Measurements from ENCODE around the gene CILP. TPM values are rescaled to one million over a fixed set of nuclear protein-coding genes. Genes with fewer than 3 reads are reported as not detected.

The CILP gene
- total and polyA plus RNA-seq, 2 experiments from 2014 or later, result 0.03 TPM; not detected in 1

DNA sequence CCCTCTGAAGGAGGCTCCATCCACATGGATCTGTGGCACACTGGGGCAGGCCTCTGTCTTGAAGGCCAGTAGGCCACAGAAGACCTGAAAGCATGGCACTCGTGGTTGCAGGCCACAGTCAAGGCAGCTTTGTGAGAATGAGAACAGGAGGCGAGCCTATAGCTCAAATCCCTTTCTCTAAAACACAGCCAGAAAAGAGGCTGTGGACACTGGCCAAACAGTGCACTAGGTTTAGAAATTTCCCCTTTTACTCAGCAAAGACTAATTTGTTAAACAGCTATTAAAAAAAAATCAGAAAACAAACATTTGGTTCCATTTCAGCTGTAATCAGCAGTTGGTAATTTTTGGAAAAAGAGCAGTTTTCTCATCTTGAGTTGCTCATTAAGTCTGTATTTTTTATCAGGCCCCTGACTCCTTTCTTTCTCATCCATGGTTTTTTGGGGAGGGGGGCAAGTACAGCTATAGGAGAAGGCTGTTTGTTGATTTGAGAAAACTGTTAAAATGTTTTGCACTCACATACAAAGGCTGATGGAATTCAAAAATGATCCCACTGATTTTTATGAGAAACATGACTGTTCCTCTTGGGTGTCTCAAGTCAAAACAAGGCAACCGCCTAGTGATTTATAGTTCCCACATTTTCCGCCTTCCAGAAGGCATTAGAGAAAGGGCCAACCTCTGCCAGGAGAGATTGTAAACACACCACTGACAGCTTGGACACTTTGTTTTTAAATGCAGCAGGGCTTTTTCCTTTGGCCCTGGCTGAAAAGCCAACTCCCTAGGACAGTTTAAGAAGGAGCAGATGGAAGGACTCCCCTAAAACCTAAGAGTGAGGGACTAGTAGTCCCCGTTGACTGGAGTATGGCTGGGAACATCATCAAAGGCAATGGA is 47.3 kb upstream of the CILP start:
- H3K27ac Mint-ChIP-seq, result no peak overlapping the region
- no peaks in the 10 kb centered on the region; the same call in 1 of the 2 replicates for H3K4me1 ChIP-seq (ENCODE audit: insufficient read depth)
- no peaks in the 10 kb centered on the region for H3K79me2 ChIP-seq (replicated peaks; ENCODE audit: insufficient read depth)
- no peaks in the 10 kb centered on the region for H3K4me1 Mint-ChIP-seq
- TF ChIP-seq NANOG (IDR thresholded peaks at IDR 0.05; ENCODE audit: borderline replicate concordance), result no peak
- TF ChIP-seq CREB1 (CRISPR knock-in tag; IDR thresholded peaks at IDR 0.05; ENCODE audit: low read depth), result no peak
- TF ChIP-seq, protein P1, sequence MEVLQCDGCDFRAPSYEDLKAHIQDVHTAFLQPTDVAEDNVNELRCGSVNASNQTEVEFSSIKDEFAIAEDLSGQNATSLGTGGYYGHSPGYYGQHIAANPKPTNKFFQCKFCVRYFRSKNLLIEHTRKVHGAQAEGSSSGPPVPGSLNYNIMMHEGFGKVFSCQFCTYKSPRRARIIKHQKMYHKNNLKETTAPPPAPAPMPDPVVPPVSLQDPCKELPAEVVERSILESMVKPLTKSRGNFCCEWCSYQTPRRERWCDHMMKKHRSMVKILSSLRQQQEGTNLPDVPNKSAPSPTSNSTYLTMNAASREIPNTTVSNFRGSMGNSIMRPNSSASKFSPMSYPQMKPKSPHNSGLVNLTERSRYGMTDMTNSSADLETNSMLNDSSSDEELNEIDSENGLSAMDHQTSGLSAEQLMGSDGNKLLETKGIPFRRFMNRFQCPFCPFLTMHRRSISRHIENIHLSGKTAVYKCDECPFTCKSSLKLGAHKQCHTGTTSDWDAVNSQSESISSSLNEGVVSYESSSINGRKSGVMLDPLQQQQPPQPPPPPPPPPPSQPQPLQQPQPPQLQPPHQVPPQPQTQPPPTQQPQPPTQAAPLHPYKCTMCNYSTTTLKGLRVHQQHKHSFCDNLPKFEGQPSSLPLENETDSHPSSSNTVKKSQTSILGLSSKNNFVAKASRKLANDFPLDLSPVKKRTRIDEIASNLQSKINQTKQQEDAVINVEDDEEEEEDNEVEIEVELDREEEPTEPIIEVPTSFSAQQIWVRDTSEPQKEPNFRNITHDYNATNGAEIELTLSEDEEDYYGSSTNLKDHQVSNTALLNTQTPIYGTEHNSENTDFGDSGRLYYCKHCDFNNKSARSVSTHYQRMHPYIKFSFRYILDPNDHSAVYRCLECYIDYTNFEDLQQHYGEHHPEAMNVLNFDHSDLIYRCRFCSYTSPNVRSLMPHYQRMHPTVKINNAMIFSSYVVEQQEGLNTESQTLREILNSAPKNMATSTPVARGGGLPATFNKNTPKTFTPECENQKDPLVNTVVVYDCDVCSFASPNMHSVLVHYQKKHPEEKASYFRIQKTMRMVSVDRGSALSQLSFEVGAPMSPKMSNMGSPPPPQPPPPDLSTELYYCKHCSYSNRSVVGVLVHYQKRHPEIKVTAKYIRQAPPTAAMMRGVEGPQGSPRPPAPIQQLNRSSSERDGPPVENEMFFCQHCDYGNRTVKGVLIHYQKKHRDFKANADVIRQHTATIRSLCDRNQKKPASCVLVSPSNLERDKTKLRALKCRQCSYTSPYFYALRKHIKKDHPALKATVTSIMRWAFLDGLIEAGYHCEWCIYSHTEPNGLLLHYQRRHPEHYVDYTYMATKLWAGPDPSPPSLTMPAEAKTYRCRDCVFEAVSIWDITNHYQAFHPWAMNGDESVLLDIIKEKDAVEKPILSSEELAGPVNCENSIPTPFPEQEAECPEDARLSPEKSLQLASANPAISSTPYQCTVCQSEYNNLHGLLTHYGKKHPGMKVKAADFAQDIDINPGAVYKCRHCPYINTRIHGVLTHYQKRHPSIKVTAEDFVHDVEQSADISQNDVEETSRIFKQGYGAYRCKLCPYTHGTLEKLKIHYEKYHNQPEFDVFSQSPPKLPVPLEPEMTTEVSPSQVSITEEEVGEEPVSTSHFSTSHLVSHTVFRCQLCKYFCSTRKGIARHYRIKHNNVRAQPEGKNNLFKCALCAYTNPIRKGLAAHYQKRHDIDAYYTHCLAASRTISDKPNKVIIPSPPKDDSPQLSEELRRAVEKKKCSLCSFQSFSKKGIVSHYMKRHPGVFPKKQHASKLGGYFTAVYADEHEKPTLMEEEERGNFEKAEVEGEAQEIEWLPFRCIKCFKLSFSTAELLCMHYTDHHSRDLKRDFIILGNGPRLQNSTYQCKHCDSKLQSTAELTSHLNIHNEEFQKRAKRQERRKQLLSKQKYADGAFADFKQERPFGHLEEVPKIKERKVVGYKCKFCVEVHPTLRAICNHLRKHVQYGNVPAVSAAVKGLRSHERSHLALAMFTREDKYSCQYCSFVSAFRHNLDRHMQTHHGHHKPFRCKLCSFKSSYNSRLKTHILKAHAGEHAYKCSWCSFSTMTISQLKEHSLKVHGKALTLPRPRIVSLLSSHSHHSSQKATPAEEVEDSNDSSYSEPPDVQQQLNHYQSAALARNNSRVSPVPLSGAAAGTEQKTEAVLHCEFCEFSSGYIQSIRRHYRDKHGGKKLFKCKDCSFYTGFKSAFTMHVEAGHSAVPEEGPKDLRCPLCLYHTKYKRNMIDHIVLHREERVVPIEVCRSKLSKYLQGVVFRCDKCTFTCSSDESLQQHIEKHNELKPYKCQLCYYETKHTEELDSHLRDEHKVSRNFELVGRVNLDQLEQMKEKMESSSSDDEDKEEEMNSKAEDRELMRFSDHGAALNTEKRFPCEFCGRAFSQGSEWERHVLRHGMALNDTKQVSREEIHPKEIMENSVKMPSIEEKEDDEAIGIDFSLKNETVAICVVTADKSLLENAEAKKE (CRISPR knock-in tag; IDR thresholded peaks at IDR 0.05), result no peak
- no peak for TF ChIP-seq POLR2AphosphoS5 (IDR thresholded peaks at IDR 0.05; ENCODE audit: low read depth)
- TF ChIP-seq EZH2phosphoT487 (IDR thresholded peaks at IDR 0.05; ENCODE audit: unreplicated experiment), result no peak
- TF ChIP-seq, protein P2, sequence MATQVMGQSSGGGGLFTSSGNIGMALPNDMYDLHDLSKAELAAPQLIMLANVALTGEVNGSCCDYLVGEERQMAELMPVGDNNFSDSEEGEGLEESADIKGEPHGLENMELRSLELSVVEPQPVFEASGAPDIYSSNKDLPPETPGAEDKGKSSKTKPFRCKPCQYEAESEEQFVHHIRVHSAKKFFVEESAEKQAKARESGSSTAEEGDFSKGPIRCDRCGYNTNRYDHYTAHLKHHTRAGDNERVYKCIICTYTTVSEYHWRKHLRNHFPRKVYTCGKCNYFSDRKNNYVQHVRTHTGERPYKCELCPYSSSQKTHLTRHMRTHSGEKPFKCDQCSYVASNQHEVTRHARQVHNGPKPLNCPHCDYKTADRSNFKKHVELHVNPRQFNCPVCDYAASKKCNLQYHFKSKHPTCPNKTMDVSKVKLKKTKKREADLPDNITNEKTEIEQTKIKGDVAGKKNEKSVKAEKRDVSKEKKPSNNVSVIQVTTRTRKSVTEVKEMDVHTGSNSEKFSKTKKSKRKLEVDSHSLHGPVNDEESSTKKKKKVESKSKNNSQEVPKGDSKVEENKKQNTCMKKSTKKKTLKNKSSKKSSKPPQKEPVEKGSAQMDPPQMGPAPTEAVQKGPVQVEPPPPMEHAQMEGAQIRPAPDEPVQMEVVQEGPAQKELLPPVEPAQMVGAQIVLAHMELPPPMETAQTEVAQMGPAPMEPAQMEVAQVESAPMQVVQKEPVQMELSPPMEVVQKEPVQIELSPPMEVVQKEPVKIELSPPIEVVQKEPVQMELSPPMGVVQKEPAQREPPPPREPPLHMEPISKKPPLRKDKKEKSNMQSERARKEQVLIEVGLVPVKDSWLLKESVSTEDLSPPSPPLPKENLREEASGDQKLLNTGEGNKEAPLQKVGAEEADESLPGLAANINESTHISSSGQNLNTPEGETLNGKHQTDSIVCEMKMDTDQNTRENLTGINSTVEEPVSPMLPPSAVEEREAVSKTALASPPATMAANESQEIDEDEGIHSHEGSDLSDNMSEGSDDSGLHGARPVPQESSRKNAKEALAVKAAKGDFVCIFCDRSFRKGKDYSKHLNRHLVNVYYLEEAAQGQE (IDR thresholded peaks at IDR 0.05; ENCODE audit: unreplicated experiment), result no peak
- no peak for TF ChIP-seq EZH2 (IDR thresholded peaks at IDR 0.05; ENCODE audit: low read depth, unreplicated experiment)
- TF ChIP-seq ZNF114 (CRISPR knock-in tag; IDR thresholded peaks at IDR 0.05), result no peak
- TF ChIP-seq, protein P3, sequence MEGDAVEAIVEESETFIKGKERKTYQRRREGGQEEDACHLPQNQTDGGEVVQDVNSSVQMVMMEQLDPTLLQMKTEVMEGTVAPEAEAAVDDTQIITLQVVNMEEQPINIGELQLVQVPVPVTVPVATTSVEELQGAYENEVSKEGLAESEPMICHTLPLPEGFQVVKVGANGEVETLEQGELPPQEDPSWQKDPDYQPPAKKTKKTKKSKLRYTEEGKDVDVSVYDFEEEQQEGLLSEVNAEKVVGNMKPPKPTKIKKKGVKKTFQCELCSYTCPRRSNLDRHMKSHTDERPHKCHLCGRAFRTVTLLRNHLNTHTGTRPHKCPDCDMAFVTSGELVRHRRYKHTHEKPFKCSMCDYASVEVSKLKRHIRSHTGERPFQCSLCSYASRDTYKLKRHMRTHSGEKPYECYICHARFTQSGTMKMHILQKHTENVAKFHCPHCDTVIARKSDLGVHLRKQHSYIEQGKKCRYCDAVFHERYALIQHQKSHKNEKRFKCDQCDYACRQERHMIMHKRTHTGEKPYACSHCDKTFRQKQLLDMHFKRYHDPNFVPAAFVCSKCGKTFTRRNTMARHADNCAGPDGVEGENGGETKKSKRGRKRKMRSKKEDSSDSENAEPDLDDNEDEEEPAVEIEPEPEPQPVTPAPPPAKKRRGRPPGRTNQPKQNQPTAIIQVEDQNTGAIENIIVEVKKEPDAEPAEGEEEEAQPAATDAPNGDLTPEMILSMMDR (conservative IDR thresholded peaks at IDR 0.05; ENCODE audit: low read depth in 2 of 2), result no peak
- no peak for TF ChIP-seq STAT1 (IDR thresholded peaks at IDR 0.05; ENCODE audit: unreplicated experiment)
- no peak for TF ChIP-seq ZNF331 (CRISPR knock-in tag; IDR thresholded peaks at IDR 0.05; ENCODE audit: low read depth)
- H3F3A ChIP-seq (replicated peaks; ENCODE audit: low read depth), result no peaks in the 10 kb centered on the region
- H3K36me3 Mint-ChIP-seq (ENCODE audit: low read depth), result no peaks in the 10 kb centered on the region; the same call in 2 of the 3 replicates
- no peaks in the 10 kb centered on the region for H3K27me3 ChIP-seq (ENCODE audit: insufficient read depth)
- no peaks in the 10 kb centered on the region for H3K9me3 Mint-ChIP-seq
- no peak overlapping the region; the same call in 1 of the 2 replicates for H3K27ac ChIP-seq (ENCODE audit: low read depth)
- H3K27me3 Mint-ChIP-seq (ENCODE audit: insufficient read depth, low read depth, poor library complexity), result no peaks in the 10 kb centered on the region
- H4K20me1 ChIP-seq (replicated peaks; ENCODE audit: insufficient read depth), result no peaks in the 10 kb centered on the region
- no peak overlapping the region for H3K4me2 ChIP-seq
- H3K4me3 ChIP-seq, result no peak overlapping the region
- no peak for ATAC-seq
- DNase-seq (ENCODE audit: low spot score), result no peak
- H3K9me2 ChIP-seq (ENCODE audit: insufficient read depth), result 0 out of 2 replicates have a peak, but pooled peaks cover 4% of the 10 kb centered on the region
- H2AFZ ChIP-seq, result no peak overlapping the region
- H3K4me3 Mint-ChIP-seq, result no peak overlapping the region
- H3K36me3 ChIP-seq (ENCODE audit: insufficient read depth), result no peaks in the 10 kb centered on the region
